OCI-LY7 (cell line): ENCODE measurements around the gene CFHR3.

ENCODE experiments used
- EZH2phosphoT487 ChIP-seq: fragments of 200-600 bp; sonication (generic); IDR thresholded peaks from 2 replicates; pipeline ENCODE4 v1.6.1; 2018; ENCODE audit warnings: low read depth, borderline replicate concordance, mild to moderate bottlenecking, mixed run types, antibody characterized with exemption, low read length, moderate library complexity, mixed read lengths
- TF ChIP-seq, protein P1 (sequence below): fragments of 200-600 bp; sonication (generic); conservative IDR thresholded peaks from 2 replicates; pipeline ENCODE4 v1.5.1; 2014; ENCODE audit warnings: mild to moderate bottlenecking, antibody characterized with exemption, low read length, moderate library complexity, mixed read lengths

DNA sequence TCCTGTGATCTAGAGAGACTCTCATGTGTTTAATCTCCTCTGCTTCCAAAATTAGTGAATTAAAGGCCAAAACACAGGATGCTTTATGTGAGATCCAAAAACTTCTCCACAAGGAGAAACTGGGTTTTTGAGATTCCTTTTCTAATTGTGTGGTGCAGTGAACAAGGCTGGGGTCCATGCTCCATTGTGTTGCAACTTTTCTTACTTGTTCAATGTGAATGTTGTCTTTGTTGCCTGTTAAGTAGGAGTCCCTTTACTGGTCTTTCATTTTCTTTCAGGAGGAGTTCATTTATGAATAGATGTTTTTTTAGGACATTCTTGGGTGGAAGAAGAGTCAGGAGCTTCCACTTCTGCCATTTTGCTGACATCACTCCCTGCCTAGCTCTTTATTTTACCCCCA is 40.6 kb upstream of the CFHR3 start:
- no peak for TF ChIP-seq EZH2phosphoT487
- TF ChIP-seq, protein P1, sequence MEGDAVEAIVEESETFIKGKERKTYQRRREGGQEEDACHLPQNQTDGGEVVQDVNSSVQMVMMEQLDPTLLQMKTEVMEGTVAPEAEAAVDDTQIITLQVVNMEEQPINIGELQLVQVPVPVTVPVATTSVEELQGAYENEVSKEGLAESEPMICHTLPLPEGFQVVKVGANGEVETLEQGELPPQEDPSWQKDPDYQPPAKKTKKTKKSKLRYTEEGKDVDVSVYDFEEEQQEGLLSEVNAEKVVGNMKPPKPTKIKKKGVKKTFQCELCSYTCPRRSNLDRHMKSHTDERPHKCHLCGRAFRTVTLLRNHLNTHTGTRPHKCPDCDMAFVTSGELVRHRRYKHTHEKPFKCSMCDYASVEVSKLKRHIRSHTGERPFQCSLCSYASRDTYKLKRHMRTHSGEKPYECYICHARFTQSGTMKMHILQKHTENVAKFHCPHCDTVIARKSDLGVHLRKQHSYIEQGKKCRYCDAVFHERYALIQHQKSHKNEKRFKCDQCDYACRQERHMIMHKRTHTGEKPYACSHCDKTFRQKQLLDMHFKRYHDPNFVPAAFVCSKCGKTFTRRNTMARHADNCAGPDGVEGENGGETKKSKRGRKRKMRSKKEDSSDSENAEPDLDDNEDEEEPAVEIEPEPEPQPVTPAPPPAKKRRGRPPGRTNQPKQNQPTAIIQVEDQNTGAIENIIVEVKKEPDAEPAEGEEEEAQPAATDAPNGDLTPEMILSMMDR: no peak
